Erythroblast (primary cell): ENCODE results near the gene BABAM2.

Source experiments
- GATA1 ChIP-seq: IDR thresholded peaks from 2 replicates; pipeline ENCODE4 v1.6.1; 2011; ENCODE audit warnings: low read depth, mild to moderate bottlenecking, control low read depth, low read length, moderate library complexity
- POLR2A ChIP-seq: IDR thresholded peaks from 2 replicates; pipeline ENCODE4 v1.6.1; 2011; ENCODE audit warnings: mild to moderate bottlenecking, low read length

GRCh38 chr2:28253543-28253942, 363.0 kb downstream of the BABAM2 start:
- TF ChIP-seq POLR2A: no peak
- no peak for TF ChIP-seq GATA1
